ENCODE data around the gene GORASP2. TPM values are rescaled to one million over a fixed set of nuclear protein-coding genes. Genes with fewer than 3 reads are reported as not detected.

The GORASP2 gene
- total RNA-seq, 2 donors from 2014 or later = 58.4 to 69.0 TPM

DNA sequence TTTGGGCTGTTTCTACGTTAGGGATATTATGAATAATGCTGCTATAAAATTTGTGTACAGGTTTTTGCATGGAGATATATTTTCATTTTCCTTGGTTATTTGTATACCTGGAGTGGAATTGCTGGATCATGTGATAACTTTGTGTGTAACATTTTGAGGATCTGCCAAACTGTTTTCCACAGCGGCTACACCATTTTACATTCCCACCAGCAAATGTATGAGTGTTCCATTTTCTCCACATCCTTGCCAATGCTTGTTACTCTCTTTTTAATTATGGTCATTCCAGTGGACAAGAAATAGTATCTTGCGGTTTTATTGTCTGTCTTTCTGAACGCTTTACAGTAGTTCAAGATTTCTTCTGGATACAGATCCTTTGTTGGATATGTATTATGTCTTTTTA, 13.6 kb downstream of the GORASP2 start:
- TF ChIP-seq, protein P1, sequence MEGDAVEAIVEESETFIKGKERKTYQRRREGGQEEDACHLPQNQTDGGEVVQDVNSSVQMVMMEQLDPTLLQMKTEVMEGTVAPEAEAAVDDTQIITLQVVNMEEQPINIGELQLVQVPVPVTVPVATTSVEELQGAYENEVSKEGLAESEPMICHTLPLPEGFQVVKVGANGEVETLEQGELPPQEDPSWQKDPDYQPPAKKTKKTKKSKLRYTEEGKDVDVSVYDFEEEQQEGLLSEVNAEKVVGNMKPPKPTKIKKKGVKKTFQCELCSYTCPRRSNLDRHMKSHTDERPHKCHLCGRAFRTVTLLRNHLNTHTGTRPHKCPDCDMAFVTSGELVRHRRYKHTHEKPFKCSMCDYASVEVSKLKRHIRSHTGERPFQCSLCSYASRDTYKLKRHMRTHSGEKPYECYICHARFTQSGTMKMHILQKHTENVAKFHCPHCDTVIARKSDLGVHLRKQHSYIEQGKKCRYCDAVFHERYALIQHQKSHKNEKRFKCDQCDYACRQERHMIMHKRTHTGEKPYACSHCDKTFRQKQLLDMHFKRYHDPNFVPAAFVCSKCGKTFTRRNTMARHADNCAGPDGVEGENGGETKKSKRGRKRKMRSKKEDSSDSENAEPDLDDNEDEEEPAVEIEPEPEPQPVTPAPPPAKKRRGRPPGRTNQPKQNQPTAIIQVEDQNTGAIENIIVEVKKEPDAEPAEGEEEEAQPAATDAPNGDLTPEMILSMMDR (IDR thresholded peaks at IDR 0.05) = no peak
- Histone ChIP-seq H3K9me3 (no peaks in the 10 kb centered on the region), H3K27ac (no peak overlapping the region), H3K4me3 (no peak overlapping the region), H3K36me3 (no peaks in the 10 kb centered on the region), H3K27me3 (no peaks in the 10 kb centered on the region), H3K4me1 (no peaks in the 10 kb centered on the region)
- DNase-seq (ENCODE audit: low spot score) = no peak

DNA sequence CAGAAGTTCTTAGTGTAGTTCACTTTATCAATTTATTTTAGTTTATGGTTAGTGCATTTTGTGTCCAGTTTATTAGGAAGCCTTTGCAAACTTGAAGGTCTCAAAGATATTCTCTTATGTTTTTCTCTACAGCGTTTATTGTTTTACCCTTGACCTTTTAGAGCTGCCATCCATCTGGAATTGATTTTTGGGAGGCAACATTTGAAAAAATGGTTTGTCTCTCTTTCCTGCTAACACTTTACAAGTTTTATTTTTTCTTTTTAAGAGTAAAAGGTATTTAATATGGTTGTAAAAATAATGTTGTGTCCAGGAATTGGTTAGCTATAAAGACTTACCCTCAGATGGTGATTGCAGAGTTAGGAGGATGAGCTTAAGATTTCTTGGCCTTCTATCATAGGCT, 14.0 kb downstream of the GORASP2 start:
- no peaks in the 10 kb centered on the region for H3K4me1 ChIP-seq
- H3K27ac ChIP-seq = no peak overlapping the region
- no peaks in the 10 kb centered on the region for H3K27me3 ChIP-seq
- no peaks in the 10 kb centered on the region for H3K9me3 ChIP-seq
- TF ChIP-seq, protein P1 (IDR thresholded peaks at IDR 0.05) = no peak
- H3K4me3 ChIP-seq = no peak overlapping the region
- DNase-seq (ENCODE audit: low spot score) = no peak
- no peaks in the 10 kb centered on the region for H3K36me3 ChIP-seq

DNA sequence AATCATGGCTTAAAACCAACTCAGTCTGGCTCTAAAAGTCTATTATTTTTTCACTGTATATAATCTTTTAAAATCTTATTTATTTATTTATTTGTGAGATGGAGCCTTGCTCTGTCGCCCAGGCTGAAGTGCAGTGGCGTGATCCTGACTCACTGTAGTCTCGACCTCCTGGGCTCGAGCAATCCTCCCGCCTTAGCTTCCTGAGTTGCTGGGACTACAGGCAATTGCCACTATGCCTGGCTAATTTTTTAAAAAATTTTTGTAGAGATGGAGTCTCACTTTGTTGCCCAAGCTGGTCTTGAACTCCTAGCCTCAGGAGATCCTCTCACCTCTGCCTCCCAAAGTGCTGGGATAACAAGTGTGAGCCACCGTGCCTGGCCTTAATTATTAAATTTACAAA, 14.5 kb downstream of the GORASP2 start:
- DNase-seq (ENCODE audit: low spot score) = no peak
- no peak overlapping the region for H3K4me3 ChIP-seq
- H3K36me3 ChIP-seq = no peaks in the 10 kb centered on the region

DNA sequence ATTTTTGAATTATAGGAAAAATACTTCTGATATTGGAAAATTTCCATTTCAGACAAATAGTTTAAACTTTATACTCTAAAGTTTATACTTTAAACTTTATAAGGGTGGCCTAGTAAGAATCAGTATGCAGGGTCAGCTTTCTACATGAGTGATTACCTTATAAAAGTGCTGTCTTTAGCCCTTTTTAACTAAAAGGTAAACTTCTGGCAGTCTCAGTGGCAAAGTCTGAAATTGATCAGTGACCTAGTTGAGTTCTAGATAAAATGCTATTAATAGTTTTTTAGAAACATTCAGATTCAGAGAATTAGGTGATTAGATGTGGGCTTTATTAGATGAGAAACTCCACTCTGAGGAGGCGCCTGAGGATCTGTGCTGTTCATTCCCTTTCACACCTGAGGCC, 15.5 kb downstream of the GORASP2 start:
- Histone ChIP-seq H3K9me3 (no peaks in the 10 kb centered on the region), H3K27ac (no peak overlapping the region), H3K27me3 (no peaks in the 10 kb centered on the region), H3K4me1 (no peaks in the 10 kb centered on the region), H3K4me3 (no peak overlapping the region), H3K36me3 (peaks cover 3% of the 10 kb centered on the region)
- TF ChIP-seq, protein P1 (IDR thresholded peaks at IDR 0.05) = no peak
- no peak for DNase-seq (ENCODE audit: low spot score)

More for the DNA sequence above, 14.5 kb downstream of the GORASP2 start:
- Histone ChIP-seq H3K27ac (no peak overlapping the region), H3K9me3 (no peaks in the 10 kb centered on the region), H3K4me1 (no peaks in the 10 kb centered on the region), H3K27me3 (no peaks in the 10 kb centered on the region)
- TF ChIP-seq, protein P1 (IDR thresholded peaks at IDR 0.05) = no peak

DNA sequence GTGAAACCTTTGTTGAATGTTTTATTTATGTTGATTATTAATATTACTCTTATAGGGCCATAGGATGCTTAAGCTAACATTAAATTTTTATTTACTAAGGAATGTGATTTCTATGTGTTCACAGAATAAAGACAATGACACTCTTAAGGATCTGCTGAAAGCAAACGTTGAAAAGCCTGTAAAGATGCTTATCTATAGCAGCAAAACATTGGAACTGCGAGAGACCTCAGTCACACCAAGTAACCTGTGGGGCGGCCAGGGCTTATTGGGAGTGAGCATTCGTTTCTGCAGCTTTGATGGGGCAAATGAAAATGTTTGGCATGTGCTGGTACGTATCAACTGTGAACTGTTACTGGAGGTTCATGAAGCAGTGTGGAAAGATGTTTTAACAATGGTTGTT, 20.4 kb downstream of the GORASP2 start:
- Histone ChIP-seq H3K27ac (no peak overlapping the region), H3K4me1 (no peaks in the 10 kb centered on the region), H3K27me3 (no peaks in the 10 kb centered on the region), H3K36me3 (peaks cover 52% of the 10 kb centered on the region), H3K9me3 (no peaks in the 10 kb centered on the region), H3K4me3 (no peak overlapping the region)
- TF ChIP-seq, protein P1 (IDR thresholded peaks at IDR 0.05) = no peak
- DNase-seq (ENCODE audit: low spot score) = no peak

GRCh38 chr2:170950221-170950761, 21.2 kb downstream of the GORASP2 start:
- Histone ChIP-seq H3K4me3 (no peak overlapping the region), H3K27ac (no peak overlapping the region)

More at GRCh38 chr2:170950221-170950761, 21.2 kb downstream of the GORASP2 start:
- Histone ChIP-seq H3K27me3 (no peaks in the 10 kb centered on the region), H3K4me1 (no peaks in the 10 kb centered on the region), H3K9me3 (no peaks in the 10 kb centered on the region), H3K36me3 (peaks cover 60% of the 10 kb centered on the region)
- TF ChIP-seq, protein P1 (IDR thresholded peaks at IDR 0.05) = no peak
- no peak for DNase-seq (ENCODE audit: low spot score)
